Endothelial cell (in vitro differentiated cells): Measurements from ENCODE around the gene GOSR2. TPM values are rescaled to one million over a fixed set of nuclear protein-coding genes. Genes with fewer than 3 reads are reported as not detected.

Experiments used
- DNase-seq: peaks from one replicate; pipeline ENCODE4 v3.0.0; 2021; ENCODE audit warnings: low spot score
- H3K27ac Mint-ChIP-seq: one replicate; pipeline ENCODE4 v1.8.0; 2021; ENCODE audit warnings: mixed read lengths, inconsistent platforms; ENCODE audit not compliant: unreplicated experiment
- H3K27me3 Mint-ChIP-seq: one replicate; pipeline ENCODE4 v1.8.0; 2021; ENCODE audit warnings: mild to moderate bottlenecking, moderate library complexity, mixed read lengths, inconsistent platforms; ENCODE audit not compliant: unreplicated experiment
- H3K36me3 Mint-ChIP-seq: one replicate; pipeline ENCODE4 v1.8.0; 2021; ENCODE audit warnings: mild to moderate bottlenecking, low read depth, mixed read lengths, inconsistent platforms; ENCODE audit not compliant: unreplicated experiment
- H3K4me1 Mint-ChIP-seq: one replicate; pipeline ENCODE4 v1.8.0; 2021; ENCODE audit warnings: mild to moderate bottlenecking, mixed read lengths, inconsistent platforms; ENCODE audit not compliant: unreplicated experiment
- H3K4me3 Mint-ChIP-seq: one replicate; pipeline ENCODE4 v1.8.0; 2021; ENCODE audit warnings: mild to moderate bottlenecking, mixed read lengths, inconsistent platforms; ENCODE audit not compliant: unreplicated experiment
- H3K9me3 Mint-ChIP-seq: one replicate; pipeline ENCODE4 v1.8.0; 2021; ENCODE audit warnings: mixed read lengths, inconsistent platforms; ENCODE audit not compliant: unreplicated experiment
- total RNA-seq: library from RNA; stranded (reverse); fragmentation: NEBNext Ultra II Directional; extraction: Animal tissue kit (Norgen Biotek cat#: 25700); gene quantifications from one replicate; pipeline ENCODE4 v1.2.1, GENCODE V29; 2021; ENCODE audit not compliant: unreplicated experiment
- TF ChIP-seq, protein P1 (sequence below): fragments of 200-600 bp; sonication (generic); IDR thresholded peaks from one replicate; pipeline ENCODE4 v1.5.0; 2021; ENCODE audit warnings: antibody characterized with exemption; ENCODE audit not compliant: unreplicated experiment

GOSR2 gene
- total RNA-seq, 1 donor from 2014 or later, result 51.2 TPM

DNA sequence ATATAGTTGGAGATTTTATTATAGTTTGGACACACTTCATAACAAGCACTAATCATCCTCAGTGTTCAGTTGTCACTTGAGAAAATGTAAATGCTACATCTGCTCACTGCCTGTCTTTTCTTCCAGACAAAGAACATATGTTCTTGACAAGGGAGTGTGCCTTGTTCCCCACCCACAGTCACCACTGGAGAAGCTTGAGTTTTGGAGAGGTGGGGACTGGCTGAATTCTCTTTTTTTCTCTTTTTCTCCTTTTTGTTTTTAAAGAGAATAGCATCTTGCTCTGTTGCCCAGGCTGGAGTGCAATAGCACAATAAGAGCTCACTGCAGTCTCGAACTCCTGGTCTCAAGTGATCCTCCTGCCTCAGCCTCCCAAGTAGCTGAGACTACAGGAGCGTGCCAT, 40.6 kb downstream of the GOSR2 start:
- no peak for DNase-seq
- Mint-ChIP-seq H3K4me1 (peaks cover 26% of the 10 kb centered on the region), H3K4me3 (no peak overlapping the region), H3K36me3 (peaks cover 15% of the 10 kb centered on the region), H3K27ac (no peak overlapping the region), H3K27me3 (peaks cover 5% of the 10 kb centered on the region), H3K9me3 (no peaks in the 10 kb centered on the region)
- TF ChIP-seq, protein P1, sequence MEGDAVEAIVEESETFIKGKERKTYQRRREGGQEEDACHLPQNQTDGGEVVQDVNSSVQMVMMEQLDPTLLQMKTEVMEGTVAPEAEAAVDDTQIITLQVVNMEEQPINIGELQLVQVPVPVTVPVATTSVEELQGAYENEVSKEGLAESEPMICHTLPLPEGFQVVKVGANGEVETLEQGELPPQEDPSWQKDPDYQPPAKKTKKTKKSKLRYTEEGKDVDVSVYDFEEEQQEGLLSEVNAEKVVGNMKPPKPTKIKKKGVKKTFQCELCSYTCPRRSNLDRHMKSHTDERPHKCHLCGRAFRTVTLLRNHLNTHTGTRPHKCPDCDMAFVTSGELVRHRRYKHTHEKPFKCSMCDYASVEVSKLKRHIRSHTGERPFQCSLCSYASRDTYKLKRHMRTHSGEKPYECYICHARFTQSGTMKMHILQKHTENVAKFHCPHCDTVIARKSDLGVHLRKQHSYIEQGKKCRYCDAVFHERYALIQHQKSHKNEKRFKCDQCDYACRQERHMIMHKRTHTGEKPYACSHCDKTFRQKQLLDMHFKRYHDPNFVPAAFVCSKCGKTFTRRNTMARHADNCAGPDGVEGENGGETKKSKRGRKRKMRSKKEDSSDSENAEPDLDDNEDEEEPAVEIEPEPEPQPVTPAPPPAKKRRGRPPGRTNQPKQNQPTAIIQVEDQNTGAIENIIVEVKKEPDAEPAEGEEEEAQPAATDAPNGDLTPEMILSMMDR, result no peak

GRCh38 chr17:46964315-46965265, 41.6 kb downstream of the GOSR2 start:
- Mint-ChIP-seq H3K9me3 (no peaks in the 10 kb centered on the region), H3K4me3 (no peak overlapping the region), H3K27ac (no peak overlapping the region), H3K27me3 (peaks cover 5% of the 10 kb centered on the region), H3K4me1 (peaks cover 19% of the 10 kb centered on the region), H3K36me3 (peaks cover 16% of the 10 kb centered on the region)
- TF ChIP-seq, protein P1, result no peak
- peak; percentile 48 for DNase-seq

DNA sequence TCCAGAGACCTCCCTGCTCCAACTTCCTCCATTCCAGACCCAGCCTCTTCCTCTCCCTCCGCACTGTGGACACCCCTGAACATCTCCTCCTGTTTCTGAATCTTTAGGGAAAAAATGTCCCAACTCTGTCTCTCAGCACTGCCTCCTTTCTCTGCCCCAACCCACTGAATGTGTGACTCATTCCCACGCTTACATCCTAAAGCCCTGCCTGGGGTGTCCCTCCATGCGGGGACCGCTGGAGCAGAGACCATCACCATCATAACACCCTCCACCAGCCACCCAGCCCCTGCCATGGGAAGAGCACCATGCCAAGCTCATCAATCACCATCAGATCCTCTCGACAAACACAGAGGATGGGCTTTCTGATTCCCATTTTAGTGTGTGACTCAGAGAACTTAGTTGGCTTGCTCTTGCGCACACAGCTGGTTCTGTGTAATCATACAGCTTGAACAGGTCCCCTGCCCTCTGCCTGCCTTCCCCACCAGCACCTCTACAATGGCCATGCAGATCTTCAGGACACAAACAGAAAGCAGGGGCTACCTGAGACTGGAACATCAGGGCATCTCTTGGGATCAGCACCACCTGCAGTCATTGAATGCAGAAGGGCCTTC, 45.4 kb downstream of the GOSR2 start:
- no peak overlapping the region for H3K4me3 Mint-ChIP-seq
- peaks cover 19% of the 10 kb centered on the region for H3K4me1 Mint-ChIP-seq
- no peaks in the 10 kb centered on the region for H3K9me3 Mint-ChIP-seq
- no peak overlapping the region for H3K27ac Mint-ChIP-seq
- TF ChIP-seq, protein P1, result no peak
- H3K27me3 Mint-ChIP-seq, result peaks cover 5% of the 10 kb centered on the region
- peaks cover 16% of the 10 kb centered on the region for H3K36me3 Mint-ChIP-seq
- DNase-seq, result no peak

DNA sequence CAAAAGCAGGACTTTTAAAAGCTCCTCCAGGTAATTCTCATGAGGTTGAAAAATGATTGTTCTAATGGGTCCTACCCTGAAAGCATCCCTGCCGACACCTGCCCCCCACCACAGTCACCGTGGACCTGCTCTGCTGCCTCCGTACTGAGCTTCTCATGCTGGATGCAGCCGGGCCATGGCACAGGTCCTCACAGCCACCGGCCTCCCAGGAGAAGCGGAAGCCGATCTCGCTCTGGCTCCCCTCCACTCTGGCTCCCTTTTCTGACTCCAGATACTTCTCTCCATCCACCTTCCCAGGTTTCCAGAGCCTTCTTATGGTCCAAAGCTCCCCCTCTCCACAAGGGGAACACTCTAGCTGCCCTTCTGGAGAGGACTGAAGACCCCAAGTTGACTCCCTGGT, 45.9 kb downstream of the GOSR2 start:
- H3K9me3 Mint-ChIP-seq, result no peaks in the 10 kb centered on the region

More for the DNA sequence above, 45.9 kb downstream of the GOSR2 start:
- no peak overlapping the region for H3K27ac Mint-ChIP-seq
- no peak overlapping the region for H3K4me3 Mint-ChIP-seq
- TF ChIP-seq, protein P1, result no peak
- no peak for DNase-seq
- H3K27me3 Mint-ChIP-seq, result peaks cover 5% of the 10 kb centered on the region
- H3K36me3 Mint-ChIP-seq, result peaks cover 16% of the 10 kb centered on the region
- H3K4me1 Mint-ChIP-seq, result peaks cover 19% of the 10 kb centered on the region
